Epithelial cell of esophagus (primary cell): ENCODE data around the gene HOXA2.

Experiments
- DNase-seq: peaks from one replicate; pipeline ENCODE4 v3.0.0; 2010; ENCODE audit warnings: low read depth
- H3K4me3 ChIP-seq: 2 replicates; pipeline ENCODE4 v1.5.1; 2011; ENCODE audit warnings: mild to moderate bottlenecking, low read length, control low read depth
- TF ChIP-seq, protein P1 (sequence below): IDR thresholded peaks from 2 replicates; pipeline ENCODE4 v1.5.1; 2011; ENCODE audit warnings: low read depth, mild to moderate bottlenecking, low read length, control low read depth, inconsistent platforms; ENCODE audit not compliant: insufficient read depth; ENCODE audit errors: missing control alignments

Gene HOXA2

DNA sequence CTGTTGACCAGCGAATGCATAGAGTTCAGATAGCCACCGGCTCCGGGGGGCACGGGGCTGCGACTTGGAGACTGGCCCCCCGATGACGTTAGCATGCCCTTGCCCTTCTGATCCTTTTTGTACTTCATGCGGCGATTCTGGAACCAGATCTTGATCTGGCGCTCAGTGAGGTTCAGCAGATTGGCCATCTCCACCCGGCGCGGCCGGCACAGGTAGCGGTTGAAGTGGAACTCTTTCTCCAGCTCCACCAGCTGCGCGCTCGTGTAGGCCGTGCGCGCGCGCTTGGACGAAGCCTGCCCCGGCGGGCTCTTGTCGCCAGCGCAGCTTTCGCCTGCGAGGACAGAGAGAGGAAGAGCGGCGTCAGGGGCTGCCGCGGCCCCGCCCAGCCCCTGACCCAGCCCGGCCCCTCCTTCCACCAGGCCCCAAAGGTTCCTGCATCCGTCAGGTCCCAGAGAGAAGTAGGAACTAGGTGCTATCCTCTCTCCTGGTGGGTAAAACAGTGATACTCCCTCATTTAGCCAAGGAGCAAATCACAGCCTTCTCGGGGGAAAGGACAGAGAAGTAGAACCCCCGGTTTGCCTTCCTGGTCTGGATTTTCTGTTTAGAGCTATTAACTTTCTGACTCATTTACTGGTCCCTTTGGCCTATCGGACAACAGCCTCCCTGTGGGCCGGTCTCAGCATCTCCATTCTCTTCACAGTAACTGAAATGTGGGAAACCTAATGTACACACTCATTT, 6.1 kb upstream of the HOXA2 start:
- H3K4me3 ChIP-seq = no peak overlapping the region
- TF ChIP-seq, protein P1, sequence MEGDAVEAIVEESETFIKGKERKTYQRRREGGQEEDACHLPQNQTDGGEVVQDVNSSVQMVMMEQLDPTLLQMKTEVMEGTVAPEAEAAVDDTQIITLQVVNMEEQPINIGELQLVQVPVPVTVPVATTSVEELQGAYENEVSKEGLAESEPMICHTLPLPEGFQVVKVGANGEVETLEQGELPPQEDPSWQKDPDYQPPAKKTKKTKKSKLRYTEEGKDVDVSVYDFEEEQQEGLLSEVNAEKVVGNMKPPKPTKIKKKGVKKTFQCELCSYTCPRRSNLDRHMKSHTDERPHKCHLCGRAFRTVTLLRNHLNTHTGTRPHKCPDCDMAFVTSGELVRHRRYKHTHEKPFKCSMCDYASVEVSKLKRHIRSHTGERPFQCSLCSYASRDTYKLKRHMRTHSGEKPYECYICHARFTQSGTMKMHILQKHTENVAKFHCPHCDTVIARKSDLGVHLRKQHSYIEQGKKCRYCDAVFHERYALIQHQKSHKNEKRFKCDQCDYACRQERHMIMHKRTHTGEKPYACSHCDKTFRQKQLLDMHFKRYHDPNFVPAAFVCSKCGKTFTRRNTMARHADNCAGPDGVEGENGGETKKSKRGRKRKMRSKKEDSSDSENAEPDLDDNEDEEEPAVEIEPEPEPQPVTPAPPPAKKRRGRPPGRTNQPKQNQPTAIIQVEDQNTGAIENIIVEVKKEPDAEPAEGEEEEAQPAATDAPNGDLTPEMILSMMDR = no peak
- no peak for DNase-seq

- no peak overlapping the region for H3K4me3 ChIP-seq
- TF ChIP-seq, protein P1 = no peak
Observed at GRCh38 chr7:27107391-27108381, 5.2 kb upstream of the HOXA2 start.

GRCh38 chr7:27106901-27107240, 4.4 kb upstream of the HOXA2 start:
- no peak overlapping the region for H3K4me3 ChIP-seq
- TF ChIP-seq, protein P1 = no peak
- no peak for DNase-seq

More at GRCh38 chr7:27107391-27108381, 5.2 kb upstream of the HOXA2 start:
- no peak for DNase-seq

DNA sequence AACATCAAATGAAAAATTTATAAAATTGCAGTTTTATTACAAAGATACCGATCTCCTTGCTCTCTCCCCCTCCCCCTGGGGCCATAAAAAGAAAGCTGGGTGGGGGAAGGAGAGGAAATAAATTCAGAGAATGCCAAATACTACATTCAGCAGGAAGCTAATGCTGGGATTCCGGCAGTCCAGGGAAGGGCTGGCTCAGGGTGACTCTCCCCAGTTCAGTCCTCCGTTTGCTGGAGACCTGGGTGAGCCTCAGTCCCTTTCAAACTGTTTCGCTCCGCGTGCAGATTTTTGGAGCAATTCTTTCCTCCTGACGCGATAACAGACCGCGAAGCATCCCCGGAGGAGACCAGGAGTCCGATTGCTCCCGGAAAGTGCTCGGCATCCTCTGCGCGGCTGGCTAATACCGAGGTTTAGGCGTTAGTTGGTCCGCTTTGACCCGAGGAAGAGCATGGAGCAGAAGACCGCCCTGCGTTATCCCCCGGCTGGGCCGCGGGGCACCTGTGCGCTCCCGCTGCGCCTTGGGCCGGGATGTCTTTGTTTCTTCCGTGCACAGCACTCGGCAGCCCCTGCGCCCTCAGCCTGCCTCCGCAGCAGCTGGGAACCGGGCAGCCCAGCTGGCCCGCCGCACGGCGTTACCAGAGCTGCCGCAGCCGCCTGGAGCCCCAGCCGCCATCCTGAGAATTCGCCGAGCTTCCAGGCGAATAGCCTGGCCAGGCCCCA, 3.9 kb upstream of the HOXA2 start:
- TF ChIP-seq, protein P1 = no peak
- no peak overlapping the region for H3K4me3 ChIP-seq
- DNase-seq = no peak

GRCh38 chr7:27105301-27106031, 3.0 kb upstream of the HOXA2 start:
- H3K4me3 ChIP-seq = no peak overlapping the region
- TF ChIP-seq, protein P1 = no peak

More at GRCh38 chr7:27105301-27106031, 3.0 kb upstream of the HOXA2 start:
- no peak for DNase-seq
